HG03135 (cell line): ENCODE data around the gene SSX4.
"Not testable (repeated sequence)": the region's sequence is repeated elsewhere in the genome, so short reads cannot be mapped to it uniquely, and the experiment has no call there.

Experiments
- ATAC-seq: cut with Tn5 transposase; IDR thresholded peaks from one replicate; pipeline ENCODE4 v1.9.1; 2021; ENCODE audit warnings: mild to moderate bottlenecking, moderate library complexity; ENCODE audit not compliant: unreplicated experiment

SSX4 gene, protein sequence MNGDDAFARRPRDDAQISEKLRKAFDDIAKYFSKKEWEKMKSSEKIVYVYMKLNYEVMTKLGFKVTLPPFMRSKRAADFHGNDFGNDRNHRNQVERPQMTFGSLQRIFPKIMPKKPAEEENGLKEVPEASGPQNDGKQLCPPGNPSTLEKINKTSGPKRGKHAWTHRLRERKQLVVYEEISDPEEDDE

DNA sequence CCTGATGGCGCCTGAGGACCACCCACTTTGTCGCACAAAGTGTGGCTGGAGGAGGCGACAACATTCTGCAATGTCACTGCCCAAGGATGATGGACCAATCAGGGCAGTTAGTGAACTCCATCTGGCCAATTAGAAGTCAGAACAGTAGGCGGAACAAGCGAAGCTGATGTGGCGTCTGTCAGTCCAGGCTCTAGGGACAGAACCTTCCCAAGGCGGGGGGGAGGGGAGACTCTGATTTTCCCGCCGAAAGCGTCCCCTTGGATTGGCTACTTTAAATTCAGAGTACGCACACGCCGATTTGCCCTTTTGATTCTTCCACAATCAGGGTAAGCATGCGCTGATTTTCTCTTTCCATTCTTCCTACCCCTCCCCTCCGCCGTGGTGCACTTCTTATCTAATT is at the start of gene SSX4:
Gene SSX4, plus strand, starts transcription at position 301 of the 400 bp plus-strand sequence. CDS start 515 bp downstream, outside the sequence.
- ATAC-seq = not testable (repeated sequence)

DNA sequence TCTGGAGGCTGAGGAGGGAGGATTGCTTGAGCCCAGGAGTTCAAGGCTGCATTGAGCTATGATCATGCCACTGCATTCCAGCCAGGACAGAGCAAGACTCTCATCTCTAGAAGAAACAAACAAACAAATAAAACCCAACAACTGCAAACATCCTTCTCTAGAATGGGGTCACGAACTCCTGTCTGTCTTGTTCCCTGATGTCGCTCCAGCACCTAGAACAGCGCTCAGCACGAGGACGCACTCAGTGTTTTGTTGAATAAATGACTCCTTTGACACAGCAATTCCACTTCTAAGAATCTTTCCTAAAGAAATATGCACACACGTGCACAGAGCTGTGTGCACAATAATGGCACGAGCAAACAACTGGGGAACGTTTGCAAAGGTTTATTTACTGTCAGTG is 37.3 kb upstream of the SSX4 start:
- not testable (repeated sequence) for ATAC-seq

DNA sequence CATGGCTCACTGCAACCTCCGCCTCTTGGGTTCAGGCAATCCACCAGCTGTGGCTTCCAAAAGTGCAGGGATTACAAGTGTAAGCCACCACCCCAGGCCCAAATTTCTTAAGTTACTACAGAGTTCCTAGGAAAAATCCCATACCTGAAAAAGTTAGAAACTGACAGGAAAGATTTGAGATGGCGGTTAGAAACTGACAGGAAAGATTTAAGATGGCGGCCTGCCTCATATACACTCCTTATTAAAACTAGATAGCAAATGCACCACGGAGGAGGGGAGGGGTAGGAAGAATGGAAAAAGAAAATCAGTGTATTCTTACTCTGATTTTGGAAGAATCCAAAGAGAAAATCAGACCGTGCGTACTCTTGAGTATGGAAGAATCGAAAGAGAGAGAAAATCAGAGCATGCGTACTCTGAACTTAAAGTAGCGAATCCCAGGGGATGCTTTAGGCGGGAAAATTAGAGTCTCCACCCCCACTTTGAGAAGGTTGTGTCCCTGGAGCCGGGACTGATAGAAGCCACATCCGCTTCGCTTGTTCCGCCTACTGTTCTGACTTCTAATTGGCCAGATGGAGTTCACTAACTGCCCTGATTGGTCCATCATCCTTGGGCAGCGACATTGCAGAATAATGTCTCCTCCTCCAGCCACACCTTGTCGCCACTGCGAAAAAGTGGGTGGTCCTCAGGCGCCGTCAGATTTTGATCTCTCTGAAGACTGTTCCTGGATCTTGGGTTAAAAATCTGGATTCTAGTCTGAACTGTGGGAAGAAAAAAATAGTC is 26.8 kb upstream of the SSX4 start, which contains the start of gene SSX3:
Gene SSX3, minus strand, starts transcription at position 389 of the 780 bp plus-strand sequence. CDS start 1,454 bp downstream, outside the sequence.
- not testable (repeated sequence) for ATAC-seq

DNA sequence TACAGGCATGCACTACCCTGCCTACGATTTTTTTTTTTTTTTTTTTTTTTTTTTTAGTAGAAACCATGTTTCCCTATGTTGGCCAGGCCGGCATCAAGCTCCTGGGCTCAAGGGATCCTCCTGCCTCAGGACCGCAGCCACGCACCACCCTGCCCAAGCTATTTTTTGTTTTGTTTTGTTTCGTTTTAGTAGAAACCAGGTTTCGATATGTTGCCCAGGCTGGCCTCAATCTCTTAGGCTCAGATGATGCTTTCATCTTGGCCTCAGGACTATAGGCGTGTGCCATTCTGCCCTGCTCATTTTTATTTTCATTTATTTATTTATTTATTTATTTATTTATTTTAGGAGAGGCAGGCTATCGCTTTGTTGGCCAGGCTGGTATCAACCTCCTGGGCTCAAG is 25.7 kb upstream of the SSX4 start:
- no peak for ATAC-seq

GRCh38 chrX:48359281-48359680 is 24.1 kb upstream of the SSX4 start:
- not testable (repeated sequence) for ATAC-seq

DNA sequence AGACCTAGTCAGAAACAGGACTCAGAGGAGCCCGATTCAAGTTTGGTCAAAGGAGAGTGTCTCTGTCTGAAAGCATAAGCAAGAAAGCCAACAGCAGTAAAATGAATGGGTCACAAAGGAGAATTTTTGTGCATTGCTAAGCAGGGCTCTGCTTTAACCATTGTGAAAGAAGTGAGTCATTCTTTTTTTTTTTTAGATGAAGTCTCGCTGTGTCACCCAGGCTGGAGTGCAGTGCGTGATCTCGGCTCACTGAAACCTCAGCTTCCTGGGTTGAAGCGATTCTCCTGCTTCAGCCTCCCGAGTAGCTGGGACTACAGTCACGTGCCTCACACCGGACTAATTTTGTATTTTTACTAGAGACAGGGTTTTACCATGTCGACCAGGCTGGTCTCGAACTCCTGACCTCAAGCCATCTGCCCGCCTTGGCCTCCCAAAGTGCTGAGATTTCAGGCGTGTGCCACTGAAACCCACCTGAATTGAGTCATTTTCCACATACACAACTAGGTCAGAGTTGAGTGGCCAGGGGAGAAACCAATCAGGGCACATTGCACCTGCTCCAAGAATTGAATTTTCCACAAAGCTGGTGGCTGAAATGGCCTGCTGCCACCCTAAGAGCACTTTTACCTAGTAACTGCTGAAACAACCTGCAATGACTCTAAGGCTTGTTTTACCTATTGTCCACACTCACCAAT is 15.5 kb upstream of the SSX4 start:
- ATAC-seq = not testable (repeated sequence)

DNA sequence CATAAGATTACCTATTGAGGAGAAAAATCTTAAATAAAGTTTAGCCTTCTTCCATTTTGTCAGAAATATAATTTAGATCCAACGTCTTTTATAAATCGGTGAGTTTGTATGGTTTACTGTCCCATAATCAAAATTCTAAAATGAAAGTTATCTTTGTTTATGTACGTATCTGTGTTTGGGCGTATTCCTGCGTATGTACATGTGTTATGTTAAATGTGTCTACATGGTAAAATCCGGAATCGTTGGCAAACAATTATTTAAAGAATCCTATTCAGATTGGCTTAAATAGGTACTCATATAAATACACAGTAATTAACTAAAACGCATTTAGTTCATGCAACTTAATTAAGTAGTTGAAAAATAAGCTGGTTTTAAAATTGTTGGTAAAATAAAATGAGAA is 12.9 kb upstream of the SSX4 start:
- ATAC-seq = not testable (repeated sequence)

DNA sequence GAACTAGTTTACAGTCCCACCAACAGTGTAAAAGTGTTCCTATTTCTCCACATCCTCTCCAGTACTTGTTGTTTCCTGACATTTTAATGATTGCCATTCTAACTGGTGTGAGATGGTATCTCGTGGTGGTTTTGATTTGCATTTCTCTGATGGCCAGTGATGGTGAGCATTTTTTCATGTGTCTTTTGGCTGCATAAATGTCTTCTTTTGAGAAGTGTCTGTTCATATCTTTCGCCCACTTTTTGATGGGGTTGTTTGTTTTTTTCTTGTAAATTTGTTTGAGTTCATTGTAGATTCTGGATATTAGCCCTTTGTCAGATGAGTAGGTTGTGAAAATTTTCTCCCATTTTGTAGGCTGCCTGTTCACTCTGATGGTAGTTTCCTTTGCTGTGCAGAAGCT is 13.6 kb downstream of the SSX4 start:
- ATAC-seq = not testable (repeated sequence)

- not testable (repeated sequence) for ATAC-seq
These were observed 14.5 kb downstream of the SSX4 start for GRCh38 chrX:48397825-48398224.

- ATAC-seq = not testable (repeated sequence)
These were observed 28.5 kb downstream of the SSX4 start, which contains the start of gene SSX4B for GRCh38 chrX:48411860-48412259. TSS of gene SSX4B (minus strand) at chrX:48411960. CDS start at chrX:48411372, 588 bp downstream.

DNA sequence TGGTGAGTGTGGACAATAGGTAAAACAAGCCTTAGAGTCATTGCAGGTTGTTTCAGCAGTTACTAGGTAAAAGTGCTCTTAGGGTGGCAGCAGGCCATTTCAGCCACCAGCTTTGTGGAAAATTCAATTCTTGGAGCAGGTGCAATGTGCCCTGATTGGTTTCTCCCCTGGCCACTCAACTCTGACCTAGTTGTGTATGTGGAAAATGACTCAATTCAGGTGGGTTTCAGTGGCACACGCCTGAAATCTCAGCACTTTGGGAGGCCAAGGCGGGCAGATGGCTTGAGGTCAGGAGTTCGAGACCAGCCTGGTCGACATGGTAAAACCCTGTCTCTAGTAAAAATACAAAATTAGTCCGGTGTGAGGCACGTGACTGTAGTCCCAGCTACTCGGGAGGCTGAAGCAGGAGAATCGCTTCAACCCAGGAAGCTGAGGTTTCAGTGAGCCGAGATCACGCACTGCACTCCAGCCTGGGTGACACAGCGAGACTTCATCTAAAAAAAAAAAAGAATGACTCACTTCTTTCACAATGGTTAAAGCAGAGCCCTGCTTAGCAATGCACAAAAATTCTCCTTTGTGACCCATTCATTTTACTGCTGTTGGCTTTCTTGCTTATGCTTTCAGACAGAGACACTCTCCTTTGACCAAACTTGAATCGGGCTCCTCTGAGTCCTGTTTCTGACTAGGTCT is 43.8 kb downstream of the SSX4 start:
- ATAC-seq = not testable (repeated sequence)

DNA sequence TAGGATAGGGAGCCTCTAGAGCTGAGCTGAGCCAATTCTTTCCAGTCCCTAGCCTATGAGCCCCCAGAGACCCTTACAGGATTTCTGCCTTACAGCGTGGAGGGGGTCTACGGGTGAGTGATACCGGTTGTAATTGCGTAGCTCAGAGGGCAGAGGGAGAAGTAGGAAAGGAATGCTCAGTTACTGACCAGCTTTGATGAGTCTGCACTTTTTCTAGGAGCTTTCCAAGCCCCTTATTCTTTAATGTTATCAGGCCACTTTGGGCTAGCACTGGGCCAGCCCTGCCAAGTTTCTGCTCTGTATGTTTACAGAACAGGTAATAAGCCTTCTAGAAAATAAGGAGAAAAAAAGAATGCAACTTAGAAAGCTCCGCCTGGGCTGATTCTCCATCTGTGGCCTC is 46.3 kb downstream of the SSX4 start:
- not testable (repeated sequence) for ATAC-seq

GRCh38 chrX:48430166-48430565 is 46.8 kb downstream of the SSX4 start:
- ATAC-seq = not testable (repeated sequence)

DNA sequence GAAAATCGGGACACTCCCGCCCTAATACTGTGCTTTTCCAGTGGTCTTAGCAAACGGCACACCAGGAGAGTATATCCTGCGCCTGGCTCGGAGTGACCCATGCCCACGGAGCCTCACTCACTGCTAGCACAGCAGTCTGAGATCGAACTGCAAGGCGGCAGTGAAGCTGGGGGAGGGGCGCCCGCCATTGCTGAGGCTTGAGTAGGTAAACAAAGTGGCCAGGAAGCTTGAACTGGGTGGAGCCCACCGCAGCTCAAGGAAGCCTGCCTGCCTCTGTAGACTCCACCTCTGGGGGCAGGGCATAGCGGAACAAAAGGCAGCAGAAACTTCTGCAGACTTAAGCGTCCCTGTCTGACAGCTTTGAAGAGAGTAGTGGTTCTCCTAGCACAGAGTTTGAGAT is 50.4 kb downstream of the SSX4 start:
- not testable (repeated sequence) for ATAC-seq
